GM18499 (cell line): ENCODE measurements around the gene RPL22.

Source experiments
- ATAC-seq: cut with Tn5 transposase; IDR thresholded peaks from one replicate; pipeline ENCODE4 v1.9.1; 2021; ENCODE audit warnings: moderate number of reproducible peaks; ENCODE audit not compliant: insufficient read depth, unreplicated experiment

The RPL22 gene

GRCh38 chr1:6177681-6178380, 21.6 kb downstream of the RPL22 start:
- no peak for ATAC-seq

- ATAC-seq, result no peak
These were observed 22.6 kb downstream of the RPL22 start for GRCh38 chr1:6176779-6177178.

- ATAC-seq, result no peak
These were observed 24.0 kb downstream of the RPL22 start for GRCh38 chr1:6175411-6175828.

GRCh38 chr1:6174621-6175410, 24.6 kb downstream of the RPL22 start:
- ATAC-seq, result no peak

GRCh38 chr1:6172549-6172948, 26.8 kb downstream of the RPL22 start:
- no peak for ATAC-seq

- ATAC-seq, result no peak
These were observed 27.8 kb downstream of the RPL22 start for GRCh38 chr1:6171548-6172124.

GRCh38 chr1:6170742-6171201, 28.6 kb downstream of the RPL22 start:
- no peak for ATAC-seq

- no peak for ATAC-seq
These were observed 29.2 kb downstream of the RPL22 start for GRCh38 chr1:6170116-6170741.

GRCh38 chr1:6168947-6169586, 30.3 kb downstream of the RPL22 start:
- no peak for ATAC-seq

- no peak for ATAC-seq
These were observed 31.7 kb downstream of the RPL22 start for GRCh38 chr1:6167391-6168303.

GRCh38 chr1:6166655-6167390, 32.6 kb downstream of the RPL22 start:
- ATAC-seq, result no peak

GRCh38 chr1:6166221-6166620, 33.2 kb downstream of the RPL22 start:
- ATAC-seq, result no peak

GRCh38 chr1:6165441-6165985, 33.9 kb downstream of the RPL22 start:
- no peak for ATAC-seq

- no peak for ATAC-seq
These were observed 34.4 kb downstream of the RPL22 start for GRCh38 chr1:6165027-6165426.

- no peak for ATAC-seq
These were observed 35.3 kb downstream of the RPL22 start for GRCh38 chr1:6163973-6164617.

GRCh38 chr1:6163191-6163972, 36.0 kb downstream of the RPL22 start:
- ATAC-seq, result no peak

- no peak for ATAC-seq
These were observed 36.6 kb downstream of the RPL22 start for GRCh38 chr1:6162773-6163172.
